ENCODE data around the gene RAB3GAP1.

The RAB3GAP1 gene

GRCh38 chr2:135212757-135213156, 160.7 kb downstream of the RAB3GAP1 start:
- Histone ChIP-seq H3K9ac (ENCODE audit: low read length) (no peak overlapping the region), H3K27ac (ENCODE audit: low read length) (no peak overlapping the region)
- TF ChIP-seq EZH2phosphoT487 (IDR thresholded peaks at IDR 0.05; ENCODE audit: low read length) (no peak), EZH2 (optimal IDR thresholded peaks at IDR 0.05; ENCODE audit: low read depth, low read length) (no peak), CTCF (IDR thresholded peaks at IDR 0.05; ENCODE audit: low read length) (no peak)

GRCh38 chr2:135218426-135218825, 166.3 kb downstream of the RAB3GAP1 start:
- H3K36me3 ChIP-seq (replicated peaks; ENCODE audit: insufficient read depth, low read length) = no peaks in the 10 kb centered on the region
- H4K20me1 ChIP-seq (ENCODE audit: insufficient read depth, low read length) = no peaks in the 10 kb centered on the region
- no peak overlapping the region for H3K4me2 ChIP-seq (ENCODE audit: low read depth, low read length)
- no peak overlapping the region for H3K4me3 ChIP-seq (ENCODE audit: low read length)
- H3F3A ChIP-seq (ENCODE audit: insufficient read depth, low read length) = no peaks in the 10 kb centered on the region
- H3K27ac ChIP-seq (ENCODE audit: low read length) = no peak overlapping the region
- H3K9me2 ChIP-seq (replicated peaks; ENCODE audit: insufficient read depth, low read length) = no peaks in the 10 kb centered on the region
- TF ChIP-seq EZH2 (optimal IDR thresholded peaks at IDR 0.05; ENCODE audit: low read depth, low read length) (no peak), EZH2phosphoT487 (IDR thresholded peaks at IDR 0.05; ENCODE audit: low read length) (no peak), CTCF (IDR thresholded peaks at IDR 0.05; ENCODE audit: low read length) (no peak)
- no peaks in the 10 kb centered on the region for H3K9me3 ChIP-seq (replicated peaks; ENCODE audit: insufficient read depth, low read length)
- no peaks in the 10 kb centered on the region for H3K79me2 ChIP-seq (ENCODE audit: low read length)
- no peaks in the 10 kb centered on the region for H3K27me3 ChIP-seq (replicated peaks; ENCODE audit: insufficient read depth, low read length)
- no peak overlapping the region for H3K9ac ChIP-seq (ENCODE audit: low read length)
- no peaks in the 10 kb centered on the region for H3K4me1 ChIP-seq (ENCODE audit: low read length)
- no peak overlapping the region for H2AFZ ChIP-seq (ENCODE audit: low read length)
- no peak for DNase-seq

More at GRCh38 chr2:135212757-135213156, 160.7 kb downstream of the RAB3GAP1 start:
- no peaks in the 10 kb centered on the region for H3F3A ChIP-seq (ENCODE audit: insufficient read depth, low read length)
- H3K4me1 ChIP-seq (ENCODE audit: low read length) = no peaks in the 10 kb centered on the region
- no peaks in the 10 kb centered on the region for H3K9me2 ChIP-seq (replicated peaks; ENCODE audit: insufficient read depth, low read length)
- H3K4me3 ChIP-seq (ENCODE audit: low read length) = no peak overlapping the region
- H2AFZ ChIP-seq (ENCODE audit: low read length) = no peak overlapping the region
- no peaks in the 10 kb centered on the region for H3K79me2 ChIP-seq (ENCODE audit: low read length)
- no peaks in the 10 kb centered on the region for H3K9me3 ChIP-seq (replicated peaks; ENCODE audit: insufficient read depth, low read length)
- no peaks in the 10 kb centered on the region for H3K36me3 ChIP-seq (replicated peaks; ENCODE audit: insufficient read depth, low read length)
- no peak overlapping the region for H3K4me2 ChIP-seq (ENCODE audit: low read depth, low read length)
- H4K20me1 ChIP-seq (ENCODE audit: insufficient read depth, low read length) = no peaks in the 10 kb centered on the region
- DNase-seq = no peak
- no peaks in the 10 kb centered on the region for H3K27me3 ChIP-seq (replicated peaks; ENCODE audit: insufficient read depth, low read length)

GRCh38 chr2:135219226-135219625, 167.1 kb downstream of the RAB3GAP1 start:
- Histone ChIP-seq H3K9me3 (replicated peaks; ENCODE audit: insufficient read depth, low read length) (no peaks in the 10 kb centered on the region), H3K36me3 (replicated peaks; ENCODE audit: insufficient read depth, low read length) (no peaks in the 10 kb centered on the region), H3K4me3 (ENCODE audit: low read length) (no peak overlapping the region), H3K27me3 (replicated peaks; ENCODE audit: insufficient read depth, low read length) (no peaks in the 10 kb centered on the region), H3K9ac (ENCODE audit: low read length) (no peak overlapping the region), H2AFZ (ENCODE audit: low read length) (no peak overlapping the region), H3K4me2 (ENCODE audit: low read depth, low read length) (no peak overlapping the region), H3K27ac (ENCODE audit: low read length) (no peak overlapping the region), H3K79me2 (ENCODE audit: low read length) (no peaks in the 10 kb centered on the region), H3F3A (ENCODE audit: insufficient read depth, low read length) (no peaks in the 10 kb centered on the region), H4K20me1 (ENCODE audit: insufficient read depth, low read length) (no peaks in the 10 kb centered on the region), H3K4me1 (ENCODE audit: low read length) (no peaks in the 10 kb centered on the region), H3K9me2 (replicated peaks; ENCODE audit: insufficient read depth, low read length) (no peaks in the 10 kb centered on the region)
- DNase-seq = no peak
- TF ChIP-seq CTCF (IDR thresholded peaks at IDR 0.05; ENCODE audit: low read length) (no peak), EZH2 (optimal IDR thresholded peaks at IDR 0.05; ENCODE audit: low read depth, low read length) (no peak), EZH2phosphoT487 (IDR thresholded peaks at IDR 0.05; ENCODE audit: low read length) (no peak)
